ENCODE results near the gene ZNF37A. TPM values are rescaled to one million over a fixed set of nuclear protein-coding genes. Genes with fewer than 3 reads are reported as not detected.

The ZNF37A gene
- total and polyA plus RNA-seq, 10 of the 15 experiments (the other 5 are each of a cell fraction or from before 2014, with no cell fraction given): 3.3 to 24.2 (median 12.1) TPM

GRCh38 chr10:38119038-38119437 lies 24.9 kb downstream of the ZNF37A start:
- ChIA-PET SMC1A (ENCODE audit: uncharacterized antibody, unreplicated experiment) (no interaction called here), RAD21 (ENCODE audit: unreplicated experiment) (no interaction called here), POLR2A (no interaction called here), CTCF (no interaction called here)
- in situ Hi-C loops (cut with MboI) (no loop called here), intact Hi-C loops (cut with micrococcal nuclease; ENCODE audit: unreplicated experiment) (no loop called here)
- Histone ChIP-seq H3K4me3 (no peak overlapping the region), H3K9me3 (replicated peaks; ENCODE audit: control insufficient read depth, insufficient read depth, low read length) (peaks cover 51% of the 10 kb centered on the region), H4K20me1 (ENCODE audit: control insufficient read depth, insufficient read depth) (no peaks in the 10 kb centered on the region), H2AFZ (ENCODE audit: control insufficient read depth, low read depth, low read length) (no peak overlapping the region), H3K27ac (ENCODE audit: control insufficient read depth, insufficient read depth) (no peak overlapping the region), H3K9ac (ENCODE audit: control insufficient read depth, insufficient read depth, low read length) (no peak overlapping the region), H3K4me1 (ENCODE audit: control insufficient read depth, insufficient read depth, low read length) (no peaks in the 10 kb centered on the region), H3K79me2 (ENCODE audit: control insufficient read depth, insufficient read depth, low read length) (no peaks in the 10 kb centered on the region), H3K4me2 (ENCODE audit: control insufficient read depth, insufficient read depth) (no peak overlapping the region), H3K27me3 (replicated peaks in 1 of 2; ENCODE audit: control insufficient read depth in 2 of 2, insufficient read depth in 2 of 2, low read length in 1 of 2) (no peaks in the 10 kb centered on the region), H3K36me3 (ENCODE audit: control insufficient read depth in 2 of 2, insufficient read depth in 2 of 2, low read length in 1 of 2) (peaks cover 1 to 7% of the 10 kb centered on the region in 2 experiments; a peak in 3 of 4 replicates)
- TF ChIP-seq, protein P1, sequence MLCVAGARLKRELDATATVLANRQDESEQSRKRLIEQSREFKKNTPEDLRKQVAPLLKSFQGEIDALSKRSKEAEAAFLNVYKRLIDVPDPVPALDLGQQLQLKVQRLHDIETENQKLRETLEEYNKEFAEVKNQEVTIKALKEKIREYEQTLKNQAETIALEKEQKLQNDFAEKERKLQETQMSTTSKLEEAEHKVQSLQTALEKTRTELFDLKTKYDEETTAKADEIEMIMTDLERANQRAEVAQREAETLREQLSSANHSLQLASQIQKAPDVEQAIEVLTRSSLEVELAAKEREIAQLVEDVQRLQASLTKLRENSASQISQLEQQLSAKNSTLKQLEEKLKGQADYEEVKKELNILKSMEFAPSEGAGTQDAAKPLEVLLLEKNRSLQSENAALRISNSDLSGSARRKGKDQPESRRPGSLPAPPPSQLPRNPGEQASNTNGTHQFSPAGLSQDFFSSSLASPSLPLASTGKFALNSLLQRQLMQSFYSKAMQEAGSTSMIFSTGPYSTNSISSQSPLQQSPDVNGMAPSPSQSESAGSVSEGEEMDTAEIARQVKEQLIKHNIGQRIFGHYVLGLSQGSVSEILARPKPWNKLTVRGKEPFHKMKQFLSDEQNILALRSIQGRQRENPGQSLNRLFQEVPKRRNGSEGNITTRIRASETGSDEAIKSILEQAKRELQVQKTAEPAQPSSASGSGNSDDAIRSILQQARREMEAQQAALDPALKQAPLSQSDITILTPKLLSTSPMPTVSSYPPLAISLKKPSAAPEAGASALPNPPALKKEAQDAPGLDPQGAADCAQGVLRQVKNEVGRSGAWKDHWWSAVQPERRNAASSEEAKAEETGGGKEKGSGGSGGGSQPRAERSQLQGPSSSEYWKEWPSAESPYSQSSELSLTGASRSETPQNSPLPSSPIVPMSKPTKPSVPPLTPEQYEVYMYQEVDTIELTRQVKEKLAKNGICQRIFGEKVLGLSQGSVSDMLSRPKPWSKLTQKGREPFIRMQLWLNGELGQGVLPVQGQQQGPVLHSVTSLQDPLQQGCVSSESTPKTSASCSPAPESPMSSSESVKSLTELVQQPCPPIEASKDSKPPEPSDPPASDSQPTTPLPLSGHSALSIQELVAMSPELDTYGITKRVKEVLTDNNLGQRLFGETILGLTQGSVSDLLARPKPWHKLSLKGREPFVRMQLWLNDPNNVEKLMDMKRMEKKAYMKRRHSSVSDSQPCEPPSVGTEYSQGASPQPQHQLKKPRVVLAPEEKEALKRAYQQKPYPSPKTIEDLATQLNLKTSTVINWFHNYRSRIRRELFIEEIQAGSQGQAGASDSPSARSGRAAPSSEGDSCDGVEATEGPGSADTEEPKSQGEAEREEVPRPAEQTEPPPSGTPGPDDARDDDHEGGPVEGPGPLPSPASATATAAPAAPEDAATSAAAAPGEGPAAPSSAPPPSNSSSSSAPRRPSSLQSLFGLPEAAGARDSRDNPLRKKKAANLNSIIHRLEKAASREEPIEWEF (IDR thresholded peaks at IDR 0.05; ENCODE audit: insufficient replicate concordance, low read depth, low read length): no peak
- TF ChIP-seq, protein P2, sequence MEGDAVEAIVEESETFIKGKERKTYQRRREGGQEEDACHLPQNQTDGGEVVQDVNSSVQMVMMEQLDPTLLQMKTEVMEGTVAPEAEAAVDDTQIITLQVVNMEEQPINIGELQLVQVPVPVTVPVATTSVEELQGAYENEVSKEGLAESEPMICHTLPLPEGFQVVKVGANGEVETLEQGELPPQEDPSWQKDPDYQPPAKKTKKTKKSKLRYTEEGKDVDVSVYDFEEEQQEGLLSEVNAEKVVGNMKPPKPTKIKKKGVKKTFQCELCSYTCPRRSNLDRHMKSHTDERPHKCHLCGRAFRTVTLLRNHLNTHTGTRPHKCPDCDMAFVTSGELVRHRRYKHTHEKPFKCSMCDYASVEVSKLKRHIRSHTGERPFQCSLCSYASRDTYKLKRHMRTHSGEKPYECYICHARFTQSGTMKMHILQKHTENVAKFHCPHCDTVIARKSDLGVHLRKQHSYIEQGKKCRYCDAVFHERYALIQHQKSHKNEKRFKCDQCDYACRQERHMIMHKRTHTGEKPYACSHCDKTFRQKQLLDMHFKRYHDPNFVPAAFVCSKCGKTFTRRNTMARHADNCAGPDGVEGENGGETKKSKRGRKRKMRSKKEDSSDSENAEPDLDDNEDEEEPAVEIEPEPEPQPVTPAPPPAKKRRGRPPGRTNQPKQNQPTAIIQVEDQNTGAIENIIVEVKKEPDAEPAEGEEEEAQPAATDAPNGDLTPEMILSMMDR (IDR thresholded peaks at IDR 0.05 in 2 of 3, conservative IDR thresholded peaks at IDR 0.05 in 1 of 3; ENCODE audit: control insufficient read depth in 2 of 3, extremely low read depth in 1 of 3, insufficient read depth in 1 of 3, low read depth in 3 of 3, low read length in 3 of 3): no peak
- TF ChIP-seq CEBPB (IDR thresholded peaks at IDR 0.05; ENCODE audit: borderline replicate concordance in 1 of 2, low read depth in 2 of 2, low read length in 2 of 2) (no peak), HDAC6 (IDR thresholded peaks at IDR 0.05; ENCODE audit: unreplicated experiment) (no peak), RUNX3 (IDR thresholded peaks at IDR 0.05; ENCODE audit: low read length) (no peak), PBX3 (IDR thresholded peaks at IDR 0.05; ENCODE audit: insufficient replicate concordance, low read depth, low read length) (no peak)
- 92% methylated on average over 1 of the region's 1 CpG for WGBS (ENCODE audit: insufficient coverage, insufficient replicate concordance, low lambda C conversion rate, missing lambda C conversion rate)
- no peak for DNase-seq (ENCODE audit: low read depth, low spot score)
- no peak for FAIRE-seq
- no TSS peak for BruUV-seq (replicated peaks)
- ATAC-seq: no peak

Measured in GM12878 (cell line).